Body of pancreas (tissue), 4 donors: Measurements from ENCODE around the gene TMEM132C. TPM values are rescaled to one million over a fixed set of nuclear protein-coding genes. Genes with fewer than 3 reads are reported as not detected.

Experiments
- ATAC-seq: fragments of 150-250 bp; one replicate; pipeline ENCODE4 v1.9.1; 2016
- DNase-seq, 4 donors: peaks; one replicate each; pipeline ENCODE4 v3.0.0-alpha.2; 2019
- H3K27ac ChIP-seq, 4 donors: fragments of 200-600 bp; sonication (generic); 1 replicate in 3 of 4; 2 replicates in 1 of 4; pipeline versions ENCODE4 v1.5.1 to v1.6.1; 2016 to 2019; ENCODE audit warnings: mild to moderate bottlenecking in 1 of 4, mixed read lengths in 1 of 4, moderate library complexity in 1 of 4
- H3K27me3 ChIP-seq, 2 donors: fragments of 200-600 bp; sonication (generic); one replicate each; pipeline ENCODE4 v1.6.0; 2016; ENCODE audit warnings: mild to moderate bottlenecking in 1 of 2
- H3K36me3 ChIP-seq, 2 donors: fragments of 200-600 bp; sonication (generic); replicated peaks in 1 of 2; 2 replicates each; pipeline ENCODE4 v1.5.1; 2016; ENCODE audit warnings: low read depth in 2 of 2; ENCODE audit not compliant: insufficient read depth in 1 of 2
- H3K4me1 ChIP-seq: fragments of 200-600 bp; sonication (generic); one replicate; pipeline ENCODE4 v1.6.0; 2016
- H3K4me3 ChIP-seq, 2 donors: fragments of 200-600 bp; sonication (generic); 1 replicate in 1 of 2; 2 replicates in 1 of 2; pipeline ENCODE4 v1.5.1; 2016 to 2019
- H3K9me3 ChIP-seq, 3 donors: fragments of 200-600 bp; sonication (generic); 1 replicate in 2 of 3; 2 replicates in 1 of 3; pipeline ENCODE4 v1.5.1; 2016
- POLR2A ChIP-seq, 3 donors: fragments of 450-650 bp; IDR thresholded peaks; one replicate each; pipeline ENCODE4 v1.6.1; 2016; ENCODE audit warnings: antibody characterized with exemption in 3 of 3, mild to moderate bottlenecking in 2 of 3
- WGBS, 2 donors: methylation state at CpG; one replicate each; pipeline ENCODE4 v1.1.5; 2017; 5-methylcytosine and 5-hydroxymethylcytosine counted together
- intact Hi-C: fragments of 100-400 bp; cut with DNase I; formaldehyde crosslinking; loops from one replicate; pipeline ENCODE4 v1.15.1; 2023
- total RNA-seq, 2 donors: library from RNA; depleted of rRNA; stranded (reverse); fragments of >200 nt; gene quantifications; one replicate each; pipeline ENCODE4 v1.1.0, GENCODE V29; 2016
- TF ChIP-seq, protein P1 (sequence below), 7 experiments: fragments of 450-650 bp in 4 of 7; fragments of 200-600 bp in 3 of 7; sonication (generic) in 3 of 7; IDR thresholded peaks; one replicate each; pipeline ENCODE4 v1.5.1; 2016 to 2019; ENCODE audit warnings: antibody characterized with exemption in 7 of 7

TMEM132C gene
- total RNA-seq, 2 donors from 2014 or later, result 4.4 to 8.2 TPM

DNA sequence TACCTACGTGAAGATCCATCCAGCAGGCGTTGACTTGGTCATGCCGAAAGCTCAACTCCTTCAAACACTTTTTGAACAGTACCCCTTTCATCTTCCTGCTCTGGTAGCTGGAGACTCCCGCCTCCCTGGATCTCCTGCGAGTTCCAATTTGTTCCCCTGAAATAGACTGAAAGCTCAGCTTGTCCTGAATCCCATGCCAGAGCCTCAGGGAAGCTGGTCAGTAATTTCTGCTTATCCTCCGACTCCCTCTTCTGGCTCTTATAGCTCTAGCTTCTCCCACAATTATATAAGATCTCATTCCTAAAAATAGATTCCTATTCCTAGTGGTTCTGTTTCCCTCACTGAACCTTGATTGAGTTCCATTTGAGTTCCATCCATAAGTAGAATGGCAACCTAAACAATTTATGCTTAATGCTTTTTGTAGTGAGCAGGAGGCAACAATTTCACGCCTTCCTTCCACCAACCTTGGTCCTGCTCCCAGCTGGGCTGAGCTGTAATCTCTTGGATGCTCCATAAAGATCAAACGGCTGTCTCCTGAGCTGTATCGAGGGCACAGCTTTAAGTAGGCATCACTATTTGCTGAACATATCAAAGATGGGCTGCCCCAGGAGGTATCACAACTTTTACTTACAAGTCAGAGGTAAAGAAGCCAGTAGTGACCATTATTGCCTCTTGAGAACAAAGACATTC lies 8.0 kb upstream of the TMEM132C start:
- Histone ChIP-seq H3K27me3 (no peaks in the 10 kb centered on the region), H3K36me3 (no peaks in the 10 kb centered on the region), H3K4me1 (no peaks in the 10 kb centered on the region), H3K27ac (no peak overlapping the region), H3K9me3 (no peaks in the 10 kb centered on the region), H3K4me3 (no peak overlapping the region)
- DNase-seq (no peak), ATAC-seq (no peak)
- 31 to 32% methylated on average over 9 of the region's 9 CpGs for WGBS, 2 donors
- TF ChIP-seq, protein P1, sequence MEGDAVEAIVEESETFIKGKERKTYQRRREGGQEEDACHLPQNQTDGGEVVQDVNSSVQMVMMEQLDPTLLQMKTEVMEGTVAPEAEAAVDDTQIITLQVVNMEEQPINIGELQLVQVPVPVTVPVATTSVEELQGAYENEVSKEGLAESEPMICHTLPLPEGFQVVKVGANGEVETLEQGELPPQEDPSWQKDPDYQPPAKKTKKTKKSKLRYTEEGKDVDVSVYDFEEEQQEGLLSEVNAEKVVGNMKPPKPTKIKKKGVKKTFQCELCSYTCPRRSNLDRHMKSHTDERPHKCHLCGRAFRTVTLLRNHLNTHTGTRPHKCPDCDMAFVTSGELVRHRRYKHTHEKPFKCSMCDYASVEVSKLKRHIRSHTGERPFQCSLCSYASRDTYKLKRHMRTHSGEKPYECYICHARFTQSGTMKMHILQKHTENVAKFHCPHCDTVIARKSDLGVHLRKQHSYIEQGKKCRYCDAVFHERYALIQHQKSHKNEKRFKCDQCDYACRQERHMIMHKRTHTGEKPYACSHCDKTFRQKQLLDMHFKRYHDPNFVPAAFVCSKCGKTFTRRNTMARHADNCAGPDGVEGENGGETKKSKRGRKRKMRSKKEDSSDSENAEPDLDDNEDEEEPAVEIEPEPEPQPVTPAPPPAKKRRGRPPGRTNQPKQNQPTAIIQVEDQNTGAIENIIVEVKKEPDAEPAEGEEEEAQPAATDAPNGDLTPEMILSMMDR (IDR thresholded peaks at IDR 0.05), result no peak
- no peak for TF ChIP-seq POLR2A (IDR thresholded peaks at IDR 0.05)
- intact Hi-C loops, result loop anchor here (10.0 kb wide), 1 partner anchor 1656 kb away; no protein-coding TSS in a partner anchor

DNA sequence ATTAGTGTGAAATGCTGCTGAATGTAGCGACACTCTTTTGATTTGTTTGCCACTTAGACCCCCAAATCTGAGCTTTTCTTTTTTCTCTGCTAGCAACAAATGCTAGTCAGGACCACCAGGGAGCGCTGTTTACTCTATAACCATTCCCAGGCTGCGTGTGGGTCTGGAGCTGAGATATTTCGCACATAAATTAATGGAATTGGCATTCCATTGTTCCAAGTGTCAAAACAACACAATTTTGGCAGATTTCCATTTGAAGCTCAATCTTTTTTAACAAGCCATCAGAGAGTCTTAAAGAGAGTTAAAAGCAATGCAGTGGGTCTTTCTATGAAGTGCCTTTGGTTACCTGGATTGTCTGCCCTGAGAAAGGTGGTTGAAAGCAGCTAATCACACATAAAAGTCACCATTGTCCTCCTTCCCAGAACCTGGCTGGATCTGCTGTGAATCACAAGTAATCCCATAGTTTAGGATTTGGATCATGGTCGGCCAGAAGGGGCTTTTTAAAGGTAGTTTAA lies 7.4 kb upstream of the TMEM132C start:
- H3K4me1 ChIP-seq, result no peaks in the 10 kb centered on the region
- no peaks in the 10 kb centered on the region for H3K36me3 ChIP-seq
- H3K9me3 ChIP-seq, result no peaks in the 10 kb centered on the region
- DNase-seq, result peak; percentile 42 to 62 (median 48)
- peak; percentile 52 for ATAC-seq
- H3K4me3 ChIP-seq, result no peak overlapping the region
- H3K27me3 ChIP-seq, result no peaks in the 10 kb centered on the region
- 1 to 5% methylated on average over 5 of the region's 5 CpGs for WGBS, 2 donors
- no peak for TF ChIP-seq POLR2A (IDR thresholded peaks at IDR 0.05)
- TF ChIP-seq, protein P1 (IDR thresholded peaks at IDR 0.05), result peak; percentile 34 to 80 (median 71)
- intact Hi-C loops, result loop anchor here (10.0 kb wide), 2 partner anchors 125 to 1655 kb away; no protein-coding TSS in a partner anchor
- no peak overlapping the region for H3K27ac ChIP-seq

DNA sequence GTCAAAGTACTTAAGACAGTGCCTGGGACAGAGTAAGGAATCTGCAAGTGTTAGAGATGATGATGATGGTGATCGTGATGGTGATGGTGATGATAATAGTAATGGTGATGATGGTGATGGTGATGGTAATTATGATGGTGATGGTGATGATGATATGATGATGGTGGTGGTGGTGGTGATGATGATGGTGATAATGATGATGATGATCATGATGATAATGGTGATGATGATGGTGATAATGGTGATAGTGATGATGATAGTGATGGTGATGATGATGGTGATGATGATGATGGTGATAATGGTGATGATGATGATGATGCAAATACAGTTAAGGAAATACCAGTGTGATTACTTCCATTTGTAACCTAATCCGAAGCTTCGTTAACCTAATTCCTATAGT lies 5.2 kb upstream of the TMEM132C start:
- intact Hi-C loops, result loop anchor here (10.0 kb wide), 1 partner anchor 123 kb away; no protein-coding TSS in a partner anchor
- H3K27me3 ChIP-seq, result no peaks in the 10 kb centered on the region

DNA sequence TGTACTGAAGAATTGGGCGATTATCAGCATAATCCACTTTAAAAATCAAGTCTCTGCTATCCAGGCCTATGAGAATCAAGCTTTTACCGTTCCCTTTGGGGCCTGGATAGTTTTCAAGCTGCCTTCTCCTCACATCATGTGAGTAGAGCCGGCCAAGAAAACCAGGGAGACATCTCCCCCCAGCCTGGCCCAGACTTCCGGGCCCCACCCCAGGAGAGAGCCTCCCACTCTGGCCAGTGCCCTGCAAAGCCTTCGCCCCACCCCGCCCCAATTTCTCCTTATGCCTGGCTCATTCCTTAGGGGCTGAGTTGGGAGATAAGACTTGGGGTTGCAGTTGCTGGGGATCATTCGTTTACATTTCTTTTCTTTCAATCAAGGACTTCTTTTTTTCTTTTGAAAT lies 1.4 kb upstream of the TMEM132C start:
- no peak for ATAC-seq
- Histone ChIP-seq H3K4me3 (no peak overlapping the region), H3K36me3 (no peaks in the 10 kb centered on the region), H3K4me1 (peaks cover 19% of the 10 kb centered on the region), H3K27ac (no peak overlapping the region), H3K27me3 (peaks cover 0 to 15% of the 10 kb centered on the region in 2 donors), H3K9me3 (no peaks in the 10 kb centered on the region)
- TF ChIP-seq, protein P1 (IDR thresholded peaks at IDR 0.05), result no peak
- no peak for TF ChIP-seq POLR2A (IDR thresholded peaks at IDR 0.05)
- intact Hi-C loops, result loop anchor here (10.0 kb wide), 1 partner anchor 119 kb away; no protein-coding TSS in a partner anchor
- no peak for DNase-seq
- WGBS, 2 donors, result 16 to 44% methylated on average over 6 to 7 of the region's 7 CpGs

More for the DNA sequence above, 5.2 kb upstream of the TMEM132C start:
- 70 to 74% methylated on average over 3 of the region's 3 CpGs for WGBS, 2 donors
- no peaks in the 10 kb centered on the region for H3K36me3 ChIP-seq
- H3K4me1 ChIP-seq, result peaks cover 5% of the 10 kb centered on the region
- no peak for DNase-seq
- H3K4me3 ChIP-seq, result no peak overlapping the region
- TF ChIP-seq, protein P1 (IDR thresholded peaks at IDR 0.05), result no peak
- no peak for TF ChIP-seq POLR2A (IDR thresholded peaks at IDR 0.05)
- H3K27ac ChIP-seq, result no peak overlapping the region
- H3K9me3 ChIP-seq, result no peaks in the 10 kb centered on the region
- ATAC-seq, result no peak
